ENCODE measurements around the gene CSK. TPM values are rescaled to one million over a fixed set of nuclear protein-coding genes. Genes with fewer than 3 reads are reported as not detected.

The CSK gene
- total RNA-seq, 4 donors from 2014 or later: 30.6 to 130 (median 45.2) TPM

DNA sequence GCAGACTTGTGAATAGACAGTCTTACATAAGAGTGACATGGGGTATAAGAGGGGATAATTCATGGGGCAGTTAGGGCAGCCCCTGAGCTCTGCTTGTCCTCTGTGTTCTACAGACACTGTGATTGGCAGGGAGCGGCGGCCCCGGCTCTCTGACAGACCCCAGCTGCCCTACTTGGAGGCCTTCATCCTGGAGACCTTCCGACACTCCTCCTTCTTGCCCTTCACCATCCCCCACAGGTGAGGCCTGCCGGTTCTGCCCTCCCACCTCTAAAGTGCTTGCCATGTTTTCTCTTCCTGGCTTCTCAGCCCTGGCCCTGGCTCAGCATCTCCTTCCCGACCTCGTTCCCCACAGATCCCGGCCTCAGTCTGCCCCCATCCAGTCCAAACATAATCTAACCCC is 29.9 kb upstream of the CSK start:
- Histone ChIP-seq H3K27ac (no peak overlapping the region), H3K4me1 (no peaks in the 10 kb centered on the region), H3K9me3 (no peaks in the 10 kb centered on the region), H3K36me3 (no peaks in the 10 kb centered on the region), H3K27me3 (no peaks in the 10 kb centered on the region), H3K4me3 (no peak overlapping the region)
- TF ChIP-seq POLR2A (IDR thresholded peaks at IDR 0.05): no peak
- TF ChIP-seq, protein P1, sequence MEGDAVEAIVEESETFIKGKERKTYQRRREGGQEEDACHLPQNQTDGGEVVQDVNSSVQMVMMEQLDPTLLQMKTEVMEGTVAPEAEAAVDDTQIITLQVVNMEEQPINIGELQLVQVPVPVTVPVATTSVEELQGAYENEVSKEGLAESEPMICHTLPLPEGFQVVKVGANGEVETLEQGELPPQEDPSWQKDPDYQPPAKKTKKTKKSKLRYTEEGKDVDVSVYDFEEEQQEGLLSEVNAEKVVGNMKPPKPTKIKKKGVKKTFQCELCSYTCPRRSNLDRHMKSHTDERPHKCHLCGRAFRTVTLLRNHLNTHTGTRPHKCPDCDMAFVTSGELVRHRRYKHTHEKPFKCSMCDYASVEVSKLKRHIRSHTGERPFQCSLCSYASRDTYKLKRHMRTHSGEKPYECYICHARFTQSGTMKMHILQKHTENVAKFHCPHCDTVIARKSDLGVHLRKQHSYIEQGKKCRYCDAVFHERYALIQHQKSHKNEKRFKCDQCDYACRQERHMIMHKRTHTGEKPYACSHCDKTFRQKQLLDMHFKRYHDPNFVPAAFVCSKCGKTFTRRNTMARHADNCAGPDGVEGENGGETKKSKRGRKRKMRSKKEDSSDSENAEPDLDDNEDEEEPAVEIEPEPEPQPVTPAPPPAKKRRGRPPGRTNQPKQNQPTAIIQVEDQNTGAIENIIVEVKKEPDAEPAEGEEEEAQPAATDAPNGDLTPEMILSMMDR (IDR thresholded peaks at IDR 0.05): no peak
- no peak for DNase-seq
- 62 to 65% methylated on average over 8 of the region's 8 CpGs for WGBS, 2 donors
- intact Hi-C loops (cut with DNase I): no loop called here

DNA sequence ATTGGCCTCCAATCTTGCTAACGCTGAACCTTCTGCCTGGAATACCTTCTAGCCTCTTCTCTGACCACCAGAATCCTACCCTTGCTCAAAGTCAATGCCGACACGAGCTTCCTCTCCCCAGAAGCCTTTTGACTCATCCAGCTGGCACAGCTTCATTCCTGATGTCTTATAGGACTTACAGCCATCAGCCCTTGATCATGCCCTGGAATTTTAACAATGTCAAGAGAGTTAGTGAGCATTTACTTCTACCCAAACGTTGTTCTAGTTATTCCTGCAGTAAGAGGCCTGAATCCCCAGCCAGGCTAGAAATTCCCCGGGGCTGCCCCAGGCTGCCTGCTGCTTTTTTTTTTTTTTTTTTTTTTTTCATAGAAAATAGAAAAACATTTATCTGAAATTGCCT is 29.3 kb upstream of the CSK start:
- no peaks in the 10 kb centered on the region for H3K9me3 ChIP-seq
- H3K4me3 ChIP-seq: no peak overlapping the region
- intact Hi-C loops (cut with DNase I): no loop called here
- H3K36me3 ChIP-seq: no peaks in the 10 kb centered on the region
- H3K4me1 ChIP-seq: no peaks in the 10 kb centered on the region
- no peaks in the 10 kb centered on the region for H3K27me3 ChIP-seq
- H3K27ac ChIP-seq: no peak overlapping the region
- TF ChIP-seq POLR2A (IDR thresholded peaks at IDR 0.05): no peak
- TF ChIP-seq, protein P1 (IDR thresholded peaks at IDR 0.05): no peak
- 27 to 34% methylated on average over 5 of the region's 5 CpGs for WGBS, 2 donors
- DNase-seq: no peak

DNA sequence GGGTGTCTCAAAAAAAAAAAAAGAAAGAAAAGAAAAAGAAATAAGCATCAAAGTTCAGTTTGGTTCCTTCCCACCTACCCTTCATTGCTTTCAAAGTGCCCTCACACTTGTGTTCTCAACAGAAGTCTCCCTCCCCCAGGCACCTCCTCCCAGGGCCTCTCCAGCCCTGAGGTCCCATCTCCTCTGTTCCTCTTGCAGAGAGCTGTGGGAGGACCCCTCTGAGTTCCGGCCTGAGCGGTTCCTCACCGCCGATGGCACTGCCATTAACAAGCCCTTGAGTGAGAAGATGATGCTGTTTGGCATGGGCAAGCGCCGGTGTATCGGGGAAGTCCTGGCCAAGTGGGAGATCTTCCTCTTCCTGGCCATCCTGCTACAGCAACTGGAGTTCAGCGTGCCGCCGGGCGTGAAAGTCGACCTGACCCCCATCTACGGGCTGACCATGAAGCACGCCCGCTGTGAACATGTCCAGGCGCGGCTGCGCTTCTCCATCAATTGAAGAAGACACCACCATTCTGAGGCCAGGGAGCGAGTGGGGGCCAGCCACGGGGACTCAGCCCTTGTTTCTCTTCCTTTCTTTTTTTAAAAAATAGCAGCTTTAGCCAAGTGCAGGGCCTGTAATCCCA is 27.2 kb upstream of the CSK start:
- intact Hi-C loops (cut with DNase I): no loop called here
- Histone ChIP-seq H3K27me3 (no peaks in the 10 kb centered on the region), H3K9me3 (no peaks in the 10 kb centered on the region), H3K4me3 (no peak overlapping the region), H3K4me1 (no peaks in the 10 kb centered on the region), H3K36me3 (no peaks in the 10 kb centered on the region), H3K27ac (no peak overlapping the region)
- no peak for DNase-seq
- TF ChIP-seq POLR2A (IDR thresholded peaks at IDR 0.05): no peak
- TF ChIP-seq, protein P1 (IDR thresholded peaks at IDR 0.05): no peak
- 82 to 92% methylated on average over 7 to 8 of the region's 20 CpGs for WGBS, 2 donors

DNA sequence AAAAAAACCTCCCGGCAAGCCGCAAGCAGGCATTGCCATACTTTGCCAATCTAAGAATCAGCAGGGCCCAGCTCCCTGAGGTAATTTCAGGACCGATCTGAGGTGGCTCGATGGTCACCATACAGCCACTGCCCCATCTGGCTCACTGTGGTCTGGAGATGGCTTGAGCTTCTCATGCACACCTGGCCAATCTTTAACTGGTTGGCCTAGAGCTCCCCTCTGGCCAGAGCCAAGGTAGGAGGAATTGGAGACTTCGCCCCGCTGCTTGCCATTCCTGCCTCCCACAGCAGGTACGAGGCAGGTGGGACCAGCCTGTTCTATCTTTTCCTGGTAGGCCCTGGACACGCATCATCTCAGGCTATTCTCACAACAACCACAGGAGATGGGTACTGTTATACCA is 23.1 kb upstream of the CSK start:
- peaks cover 0 to 13% (median 0%) of the 10 kb centered on the region in 4 donors for H3K27me3 ChIP-seq
- H3K36me3 ChIP-seq: no peaks in the 10 kb centered on the region
- DNase-seq: no peak
- 87 to 88% methylated on average over 6 to 7 of the region's 8 CpGs for whole genome bisulfite sequencing, 2 donors
- TF ChIP-seq, protein P1 (IDR thresholded peaks at IDR 0.05): no peak
- no peak for TF ChIP-seq POLR2A (IDR thresholded peaks at IDR 0.05)
- no peak overlapping the region for H3K27ac ChIP-seq
- intact Hi-C loops (cut with DNase I): no loop called here
- no peak overlapping the region for H3K4me3 ChIP-seq
- H3K4me1 ChIP-seq: peaks cover 0 to 12% (median 0%) of the 10 kb centered on the region in 3 donors
- no peaks in the 10 kb centered on the region for H3K9me3 ChIP-seq

DNA sequence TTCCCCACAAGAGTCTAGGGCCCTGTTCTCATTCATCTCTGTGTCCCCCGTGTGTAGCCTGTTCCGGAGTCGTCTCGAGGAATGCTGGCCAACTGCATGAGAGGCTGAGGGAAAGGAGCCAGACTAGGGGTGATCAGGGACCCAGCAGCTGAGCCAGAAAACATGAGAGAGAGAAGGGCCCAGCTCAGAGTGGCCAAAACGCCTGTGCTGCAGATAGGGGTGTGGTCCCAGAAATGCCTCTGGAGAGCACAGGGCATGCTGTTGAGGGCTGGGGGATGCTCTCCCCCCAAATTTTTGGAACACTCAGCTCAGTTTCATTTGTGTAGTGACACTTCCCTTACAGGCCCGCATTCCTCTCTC is 19.1 kb upstream of the CSK start:
- TF ChIP-seq, protein P1 (IDR thresholded peaks at IDR 0.05): no peak
- no peak for TF ChIP-seq POLR2A (IDR thresholded peaks at IDR 0.05)
- WGBS, 2 donors: no CpG with 5 or more reads among the region's 6 CpGs
- intact Hi-C loops (cut with DNase I): loop anchor here (10.0 kb wide), 1 partner anchor 388 kb away; no protein-coding TSS in a partner anchor
- Histone ChIP-seq H3K4me1 (peaks cover 0 to 13% (median 0%) of the 10 kb centered on the region in 3 donors), H3K9me3 (no peaks in the 10 kb centered on the region), H3K36me3 (no peaks in the 10 kb centered on the region), H3K4me3 (no peak overlapping the region), H3K27ac (no peak overlapping the region), H3K27me3 (peaks cover 0 to 19% (median 0%) of the 10 kb centered on the region in 4 donors)
- no peak for DNase-seq

Data from esophagus squamous epithelium (tissue), 5 donors.